ENCODE measurements around the gene RAX. TPM values are rescaled to one million over a fixed set of nuclear protein-coding genes. Genes with fewer than 3 reads are reported as not detected.

Gene RAX
- total and polyA plus RNA-seq, 2 donors (not counting 1 experiment from before 2014, with no cell fraction given), result not detected

DNA sequence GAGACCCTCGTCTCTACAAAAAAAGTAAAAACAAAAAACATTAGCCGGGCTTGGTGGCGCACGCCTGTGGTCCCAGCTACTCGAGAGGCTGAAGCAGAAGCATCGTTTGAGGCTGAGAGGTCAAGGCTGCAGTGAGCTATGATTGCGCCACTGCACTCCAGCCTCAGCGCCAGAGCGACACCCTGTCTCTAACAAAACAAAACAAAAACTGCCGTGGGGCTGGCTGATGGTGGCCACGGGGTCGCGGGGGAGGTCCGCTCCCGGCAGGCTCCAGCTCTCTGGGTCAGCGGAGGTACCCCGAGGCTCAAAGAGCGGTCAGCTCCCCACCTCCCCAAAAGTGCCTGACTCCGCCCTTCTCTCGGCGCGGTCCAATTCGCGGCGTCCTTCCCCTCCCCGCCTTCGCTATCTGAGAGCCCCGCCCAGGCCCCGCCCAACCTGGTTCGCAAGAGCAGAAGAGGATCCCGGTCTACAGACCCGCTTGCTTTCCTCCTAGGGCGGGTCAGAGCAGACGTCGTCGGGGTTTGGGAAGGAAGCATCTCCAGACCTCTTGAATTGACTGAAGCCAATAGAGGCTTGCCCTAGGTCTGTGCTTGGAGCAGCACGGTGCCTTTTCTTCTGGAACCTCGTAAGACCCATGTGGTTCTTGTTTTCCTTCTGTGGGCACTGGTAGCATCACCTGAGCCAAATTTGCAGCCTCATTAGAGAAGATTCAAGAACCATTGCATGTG, 7.8 kb downstream of the RAX start:
- peaks cover 0 to 42% (median 0%) of the 10 kb centered on the region in 3 donors for H3K9me3 ChIP-seq (ENCODE audit: control extremely low read depth in 1 of 3, control insufficient read depth in 2 of 3, insufficient read depth in 1 of 3, low read length in 2 of 3)
- H3K27ac ChIP-seq (ENCODE audit: low read length in 2 of 2), result no peak overlapping the region
- H3K9ac ChIP-seq (ENCODE audit: low read length), result peak overlapping the region; percentile 42
- Mint-ChIP-seq H3K4me3 (peak overlapping the region; percentile 69), H3K27ac (no peak overlapping the region), H3K9me3 (ENCODE audit: insufficient read depth) (no peaks in the 10 kb centered on the region), H3K4me1 (peaks cover 30% of the 10 kb centered on the region), H3K27me3 (peaks cover 63% of the 10 kb centered on the region)
- no peaks in the 10 kb centered on the region for H3K79me2 ChIP-seq (ENCODE audit: control insufficient read depth, insufficient read depth, low read length)
- peak overlapping the region; percentile 51 for H2AFZ ChIP-seq (ENCODE audit: insufficient read depth, low read depth, low read length, poor library complexity, severe bottlenecking)
- ATAC-seq (ENCODE audit: low read depth), result peak; percentile 61
- H3K4me2 ChIP-seq (replicated peaks; ENCODE audit: low read depth, low read length, poor library complexity, severe bottlenecking), result peak overlapping the region; percentile 65
- ChIA-PET CTCF (interaction anchor here (1.3 to 1.6 kb wide), 2 partner anchors 12 to 17 kb away, joined by 3 read pairs; no protein-coding TSS in a partner anchor), POLR2A (no interaction called here)
- DNase-seq, result peak; percentile 51
- 8% methylated on average over 38 of the region's 38 CpGs for WGBS (ENCODE audit: insufficient coverage)
- no peaks in the 10 kb centered on the region for H4K20me1 ChIP-seq (ENCODE audit: control insufficient read depth, insufficient read depth, low read length, poor library complexity, severe bottlenecking)
- peaks cover 37 to 44% of the 10 kb centered on the region in 2 donors for H3K4me1 ChIP-seq (ENCODE audit: control insufficient read depth in 2 of 2, insufficient read depth in 2 of 2, low read length in 2 of 2)
- H3K36me3 ChIP-seq (replicated peaks in 1 of 2; ENCODE audit: control extremely low read depth in 1 of 2, control insufficient read depth in 1 of 2, extremely low read depth in 1 of 2, insufficient read depth in 2 of 2, low read length in 1 of 2), result no peaks in the 10 kb centered on the region
- H3K27me3 ChIP-seq (replicated peaks in 1 of 4; ENCODE audit: control extremely low read depth in 1 of 4, control insufficient read depth in 3 of 4, insufficient read depth in 4 of 4, low read length in 3 of 4), result peaks cover 0 to 78% (median 54%) of the 10 kb centered on the region in 4 experiments
- H3K4me3 ChIP-seq (ENCODE audit: control extremely low read depth in 1 of 5, extremely low read depth in 1 of 5, insufficient read depth in 1 of 5, low read depth in 2 of 5, low read length in 4 of 5), result peak overlapping the region in 4 of 5 experiments; percentile 21 to 54 (median 46)
- TF ChIP-seq EZH2 (IDR thresholded peaks at IDR 0.05; ENCODE audit: borderline replicate concordance, insufficient read depth, low read depth, low read length, poor library complexity, severe bottlenecking), result no peak
- TF ChIP-seq, protein P1, sequence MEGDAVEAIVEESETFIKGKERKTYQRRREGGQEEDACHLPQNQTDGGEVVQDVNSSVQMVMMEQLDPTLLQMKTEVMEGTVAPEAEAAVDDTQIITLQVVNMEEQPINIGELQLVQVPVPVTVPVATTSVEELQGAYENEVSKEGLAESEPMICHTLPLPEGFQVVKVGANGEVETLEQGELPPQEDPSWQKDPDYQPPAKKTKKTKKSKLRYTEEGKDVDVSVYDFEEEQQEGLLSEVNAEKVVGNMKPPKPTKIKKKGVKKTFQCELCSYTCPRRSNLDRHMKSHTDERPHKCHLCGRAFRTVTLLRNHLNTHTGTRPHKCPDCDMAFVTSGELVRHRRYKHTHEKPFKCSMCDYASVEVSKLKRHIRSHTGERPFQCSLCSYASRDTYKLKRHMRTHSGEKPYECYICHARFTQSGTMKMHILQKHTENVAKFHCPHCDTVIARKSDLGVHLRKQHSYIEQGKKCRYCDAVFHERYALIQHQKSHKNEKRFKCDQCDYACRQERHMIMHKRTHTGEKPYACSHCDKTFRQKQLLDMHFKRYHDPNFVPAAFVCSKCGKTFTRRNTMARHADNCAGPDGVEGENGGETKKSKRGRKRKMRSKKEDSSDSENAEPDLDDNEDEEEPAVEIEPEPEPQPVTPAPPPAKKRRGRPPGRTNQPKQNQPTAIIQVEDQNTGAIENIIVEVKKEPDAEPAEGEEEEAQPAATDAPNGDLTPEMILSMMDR (IDR thresholded peaks at IDR 0.05), result no peak
- intact Hi-C loops (cut with micrococcal nuclease), result no loop called here

DNA sequence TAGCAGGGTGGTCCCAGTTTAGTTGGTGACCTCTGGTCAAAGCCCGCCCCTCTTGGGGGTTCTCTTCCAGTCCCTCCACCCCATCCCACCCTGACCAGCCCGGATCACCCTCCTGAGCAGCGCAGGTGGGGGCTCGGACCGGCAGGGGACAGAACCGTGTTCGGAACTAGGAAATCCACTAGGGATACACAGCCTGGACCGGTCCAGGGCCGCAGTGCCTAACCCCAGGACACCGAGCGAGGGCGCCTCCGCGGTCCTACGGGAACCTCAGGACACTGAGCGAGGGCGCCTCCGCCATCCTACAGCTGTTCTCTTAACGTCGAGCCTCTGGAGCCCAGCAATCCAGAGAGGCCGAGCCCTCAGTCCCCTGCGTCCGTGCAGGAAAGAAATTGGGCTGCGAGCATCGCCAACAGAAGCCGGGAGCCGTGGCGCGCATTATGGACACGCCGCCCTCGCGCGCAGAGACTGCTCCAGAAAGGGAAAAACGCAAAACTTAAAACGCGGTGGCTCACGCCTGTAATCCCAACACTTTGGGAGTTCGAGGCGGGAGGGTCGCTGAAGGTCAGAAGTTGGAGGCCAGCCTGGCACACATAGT, 8.5 kb downstream of the RAX start:
- POLR2A ChIA-PET, result no interaction called here
- WGBS (ENCODE audit: insufficient coverage), result 15% methylated on average over 41 of the region's 41 CpGs
- peak overlapping the region; percentile 51 for H2AFZ ChIP-seq (ENCODE audit: insufficient read depth, low read depth, low read length, poor library complexity, severe bottlenecking)
- peaks cover 0 to 42% (median 0%) of the 10 kb centered on the region in 3 donors for H3K9me3 ChIP-seq (ENCODE audit: control extremely low read depth in 1 of 3, control insufficient read depth in 2 of 3, insufficient read depth in 1 of 3, low read length in 2 of 3)
- no peaks in the 10 kb centered on the region for H3K9me3 Mint-ChIP-seq (ENCODE audit: insufficient read depth)
- H3K27me3 ChIP-seq (replicated peaks in 1 of 4; ENCODE audit: control extremely low read depth in 1 of 4, control insufficient read depth in 3 of 4, insufficient read depth in 4 of 4, low read length in 3 of 4), result peaks cover 0 to 71% (median 48%) of the 10 kb centered on the region in 4 experiments
- H3K9ac ChIP-seq (ENCODE audit: low read length), result peak overlapping the region; percentile 42
- H3K4me3 ChIP-seq (ENCODE audit: control extremely low read depth in 1 of 5, extremely low read depth in 1 of 5, insufficient read depth in 1 of 5, low read depth in 2 of 5, low read length in 4 of 5), result peak overlapping the region in 3 of 5 experiments; percentile 21 to 54 (median 42)
- ATAC-seq (ENCODE audit: low read depth), result no peak
- TF ChIP-seq EZH2 (IDR thresholded peaks at IDR 0.05; ENCODE audit: borderline replicate concordance, insufficient read depth, low read depth, low read length, poor library complexity, severe bottlenecking), result no peak
- TF ChIP-seq, protein P1 (IDR thresholded peaks at IDR 0.05), result no peak
- CTCF ChIA-PET, result interaction anchor here (1.3 kb wide), 1 partner anchor 13 kb away, joined by 3 read pairs; no protein-coding TSS in a partner anchor
- peaks cover 61% of the 10 kb centered on the region for H3K27me3 Mint-ChIP-seq
- DNase-seq, result no peak
- H3K36me3 ChIP-seq (replicated peaks in 1 of 2; ENCODE audit: control extremely low read depth in 1 of 2, control insufficient read depth in 1 of 2, extremely low read depth in 1 of 2, insufficient read depth in 2 of 2, low read length in 1 of 2), result no peaks in the 10 kb centered on the region
- no peak overlapping the region for H3K27ac Mint-ChIP-seq
- no peaks in the 10 kb centered on the region for H4K20me1 ChIP-seq (ENCODE audit: control insufficient read depth, insufficient read depth, low read length, poor library complexity, severe bottlenecking)
- intact Hi-C loops (cut with micrococcal nuclease), result no loop called here
- H3K79me2 ChIP-seq (ENCODE audit: control insufficient read depth, insufficient read depth, low read length), result no peaks in the 10 kb centered on the region
- no peak overlapping the region for H3K27ac ChIP-seq (ENCODE audit: low read length in 2 of 2)
- H3K4me1 ChIP-seq (ENCODE audit: control insufficient read depth in 2 of 2, insufficient read depth in 2 of 2, low read length in 2 of 2), result peaks cover 36 to 42% of the 10 kb centered on the region in 2 donors
- peak overlapping the region; percentile 65 for H3K4me2 ChIP-seq (replicated peaks; ENCODE audit: low read depth, low read length, poor library complexity, severe bottlenecking)
- H3K4me3 Mint-ChIP-seq, result peak overlapping the region; percentile 69
- H3K4me1 Mint-ChIP-seq, result peaks cover 29% of the 10 kb centered on the region
